Endothelial cell of umbilical vein (primary cell): ENCODE results near the gene NWD2.

Experiments
- CTCF ChIP-seq, 2 donors: IDR thresholded peaks; 1 replicate in 1 of 2; 2 replicates in 1 of 2; pipeline ENCODE4 v1.5.1; 2011; ENCODE audit warnings: low read length in 2 of 2, mild to moderate bottlenecking in 2 of 2, moderate library complexity in 2 of 2, control low read depth in 1 of 2, inconsistent platforms in 1 of 2, low read depth in 1 of 2; ENCODE audit not compliant: insufficient read depth in 1 of 2; ENCODE audit errors: extremely low read depth in 1 of 2
- EZH2 ChIP-seq: IDR thresholded peaks from 2 replicates; pipeline ENCODE4 v1.6.1; 2012; ENCODE audit warnings: borderline replicate concordance, low read depth, mild to moderate bottlenecking, moderate library complexity, low read length, inconsistent platforms; ENCODE audit not compliant: severe bottlenecking
- FOS ChIP-seq: IDR thresholded peaks from 2 replicates; pipeline ENCODE4 v1.6.1; 2011; ENCODE audit warnings: mild to moderate bottlenecking, low read length, moderate library complexity, borderline replicate concordance; ENCODE audit not compliant: insufficient read depth
- JUN ChIP-seq: IDR thresholded peaks from 2 replicates; pipeline ENCODE4 v1.6.1; 2011; ENCODE audit warnings: borderline replicate concordance, low read depth; ENCODE audit not compliant: insufficient read length, insufficient read depth
- MAX ChIP-seq: IDR thresholded peaks from 2 replicates; pipeline ENCODE4 v1.6.1; 2011; ENCODE audit not compliant: insufficient read depth, insufficient read length
- POLR2A ChIP-seq: IDR thresholded peaks from 2 replicates; pipeline ENCODE4 v1.6.1; 2012; ENCODE audit warnings: low read depth, mild to moderate bottlenecking, control low read depth, low read length
- POLR2AphosphoS5 ChIP-seq: IDR thresholded peaks from 2 replicates; pipeline ENCODE4 v1.6.1; 2012; ENCODE audit warnings: low read depth, mild to moderate bottlenecking, control low read depth, low read length, moderate library complexity; ENCODE audit not compliant: insufficient read depth

- TF ChIP-seq CTCF (IDR thresholded peaks at IDR 0.05; ENCODE audit: extremely low read depth in 1 of 2, insufficient read depth in 1 of 2, low read depth in 1 of 2, low read length in 2 of 2) (no peak), EZH2 (no peak), JUN (no peak), POLR2AphosphoS5 (no peak), POLR2A (no peak), FOS (no peak), MAX (no peak)
These were observed 230.5 kb downstream of the NWD2 start for GRCh38 chr4:37475087-37475486.
